Measurements from ENCODE around the gene GC.
A peak's percentile ranks its signal among the peaks of the same experiment; 100 is the strongest.

DNA sequence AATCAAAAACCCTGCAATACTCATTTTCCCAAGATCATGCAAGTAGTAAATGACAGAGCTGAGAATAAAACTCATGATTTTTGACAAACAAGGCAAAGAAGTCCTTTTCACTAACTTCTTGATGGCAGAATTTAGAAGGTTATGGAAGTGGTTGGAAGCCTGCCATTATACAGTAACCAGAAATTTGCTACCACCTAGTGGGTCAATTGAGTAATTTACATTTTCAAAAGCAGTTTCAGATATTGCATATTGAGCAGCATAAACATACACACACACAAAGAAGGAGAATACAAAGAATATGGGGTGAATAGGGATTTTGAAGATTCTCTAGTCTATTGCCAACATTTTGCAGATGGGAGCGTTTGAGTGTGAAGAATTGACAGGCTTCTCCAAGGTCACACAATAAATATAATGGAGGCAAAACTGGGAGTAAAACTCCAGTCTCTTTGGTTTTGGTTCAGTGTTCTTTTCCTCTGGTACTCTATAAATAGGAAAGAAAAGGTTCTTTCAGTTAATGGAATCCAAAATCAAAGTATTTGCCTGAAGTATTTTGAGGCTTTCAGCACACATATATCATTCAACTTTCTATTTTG lies 70.2 kb downstream of the GC start:
- TF ChIP-seq CTCF (IDR thresholded peaks at IDR 0.05) = peak; percentile 20 to 74 (median 57)
- no peak for TF ChIP-seq POLR2A (IDR thresholded peaks at IDR 0.05)
